ENCODE results near the gene OPRD1. TPM values are rescaled to one million over a fixed set of nuclear protein-coding genes. Genes with fewer than 3 reads are reported as not detected.

Gene OPRD1
- total and polyA plus RNA-seq, 3 donors from 2014 or later, result 0.18 to 0.74 (median 0.63) TPM

DNA sequence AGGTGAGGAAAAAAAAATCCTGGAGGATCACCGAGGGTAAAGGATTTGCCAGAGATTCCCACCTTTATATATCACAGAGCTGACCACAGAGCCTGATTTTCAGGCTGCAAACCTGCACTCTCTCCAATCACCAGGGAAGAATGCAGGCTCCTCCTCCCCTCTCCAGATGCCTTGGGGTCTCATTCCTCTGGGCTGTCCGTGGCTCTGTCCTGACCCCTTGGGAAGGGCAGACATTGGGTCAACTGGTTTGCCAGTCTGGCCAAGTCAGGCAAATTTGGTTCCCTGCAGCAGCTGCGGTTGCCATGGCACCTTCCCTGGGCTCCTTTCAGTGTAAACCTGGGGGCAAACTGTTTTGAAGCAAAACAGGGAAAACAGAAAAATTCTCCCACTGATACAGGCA, 11.6 kb upstream of the OPRD1 start:
- Histone ChIP-seq H3K36me3 (ENCODE audit: low read depth, missing control alignments) (no peaks in the 10 kb centered on the region), H3K27me3 (no peaks in the 10 kb centered on the region), H3K4me3 (no peak overlapping the region), H3K4me1 (no peaks in the 10 kb centered on the region), H3K9me3 (no peaks in the 10 kb centered on the region), H3K27ac (no peak overlapping the region)
- intact Hi-C loops (cut with DNase I; ENCODE audit: low total_unique reads), result no loop called here
- no peak for DNase-seq
- 45 to 53% methylated on average over 3 of the region's 3 CpGs for WGBS, 2 donors
- TF ChIP-seq, protein P1, sequence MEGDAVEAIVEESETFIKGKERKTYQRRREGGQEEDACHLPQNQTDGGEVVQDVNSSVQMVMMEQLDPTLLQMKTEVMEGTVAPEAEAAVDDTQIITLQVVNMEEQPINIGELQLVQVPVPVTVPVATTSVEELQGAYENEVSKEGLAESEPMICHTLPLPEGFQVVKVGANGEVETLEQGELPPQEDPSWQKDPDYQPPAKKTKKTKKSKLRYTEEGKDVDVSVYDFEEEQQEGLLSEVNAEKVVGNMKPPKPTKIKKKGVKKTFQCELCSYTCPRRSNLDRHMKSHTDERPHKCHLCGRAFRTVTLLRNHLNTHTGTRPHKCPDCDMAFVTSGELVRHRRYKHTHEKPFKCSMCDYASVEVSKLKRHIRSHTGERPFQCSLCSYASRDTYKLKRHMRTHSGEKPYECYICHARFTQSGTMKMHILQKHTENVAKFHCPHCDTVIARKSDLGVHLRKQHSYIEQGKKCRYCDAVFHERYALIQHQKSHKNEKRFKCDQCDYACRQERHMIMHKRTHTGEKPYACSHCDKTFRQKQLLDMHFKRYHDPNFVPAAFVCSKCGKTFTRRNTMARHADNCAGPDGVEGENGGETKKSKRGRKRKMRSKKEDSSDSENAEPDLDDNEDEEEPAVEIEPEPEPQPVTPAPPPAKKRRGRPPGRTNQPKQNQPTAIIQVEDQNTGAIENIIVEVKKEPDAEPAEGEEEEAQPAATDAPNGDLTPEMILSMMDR (IDR thresholded peaks at IDR 0.05), result no peak
- no peak for TF ChIP-seq POLR2A (IDR thresholded peaks at IDR 0.05)

DNA sequence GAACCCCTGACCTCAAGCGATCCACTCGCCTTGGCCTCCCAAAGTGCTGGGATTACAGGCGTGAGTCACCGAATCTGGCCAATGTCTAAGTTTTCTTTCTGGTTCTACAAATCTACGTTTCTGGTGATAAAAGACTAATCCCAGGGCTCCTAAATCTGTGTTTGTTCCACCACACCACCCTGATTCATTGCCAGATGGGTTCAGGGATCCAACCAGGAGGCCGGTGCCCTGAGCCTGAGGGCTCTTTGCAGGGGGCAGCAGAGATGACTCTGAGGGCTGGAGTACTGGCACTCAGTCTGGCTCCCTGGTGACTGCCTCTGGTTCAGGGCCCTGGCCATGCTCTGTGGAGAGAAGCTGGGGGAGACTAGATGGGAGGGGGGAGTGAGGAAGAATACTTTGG, 10.5 kb upstream of the OPRD1 start:
- 95 to 97% methylated on average over 6 of the region's 6 CpGs for WGBS, 2 donors
- H3K9me3 ChIP-seq, result no peaks in the 10 kb centered on the region
- intact Hi-C loops (cut with DNase I; ENCODE audit: low total_unique reads), result no loop called here

DNA sequence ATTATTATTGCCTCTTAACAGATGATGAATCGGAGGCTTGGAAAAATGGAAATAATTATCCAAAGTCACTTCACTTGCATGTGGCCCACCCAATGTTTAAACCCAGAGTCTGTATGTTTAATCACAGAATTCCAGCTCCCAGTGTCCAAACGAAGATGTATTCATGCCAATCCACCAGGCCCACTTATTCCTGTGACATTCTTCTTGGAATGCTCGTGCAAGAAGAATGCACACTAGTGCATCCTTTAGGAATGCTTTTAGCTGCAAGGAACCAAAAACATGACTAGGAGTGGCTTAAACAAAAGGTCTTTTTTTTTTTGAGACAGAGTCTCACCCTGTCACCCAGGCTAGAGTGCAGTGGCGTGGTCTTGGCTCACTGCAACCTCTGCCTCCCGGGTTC, 8.9 kb upstream of the OPRD1 start:
- H3K27ac ChIP-seq, result no peak overlapping the region
- no peaks in the 10 kb centered on the region for H3K36me3 ChIP-seq (ENCODE audit: low read depth, missing control alignments)
- 87% methylated on average over 5 of the region's 5 CpGs for WGBS, 2 donors
- no peaks in the 10 kb centered on the region for H3K4me1 ChIP-seq
- intact Hi-C loops (cut with DNase I; ENCODE audit: low total_unique reads), result no loop called here
- H3K27me3 ChIP-seq, result no peaks in the 10 kb centered on the region
- no peak for DNase-seq
- H3K9me3 ChIP-seq, result no peaks in the 10 kb centered on the region
- no peak overlapping the region for H3K4me3 ChIP-seq
- TF ChIP-seq POLR2A (IDR thresholded peaks at IDR 0.05), result no peak
- TF ChIP-seq, protein P1 (IDR thresholded peaks at IDR 0.05), result no peak

More for the DNA sequence above, 10.5 kb upstream of the OPRD1 start:
- H3K36me3 ChIP-seq (ENCODE audit: low read depth, missing control alignments), result no peaks in the 10 kb centered on the region
- no peak for DNase-seq
- H3K27me3 ChIP-seq, result no peaks in the 10 kb centered on the region
- H3K4me3 ChIP-seq, result no peak overlapping the region
- no peaks in the 10 kb centered on the region for H3K4me1 ChIP-seq
- no peak overlapping the region for H3K27ac ChIP-seq
- no peak for TF ChIP-seq POLR2A (IDR thresholded peaks at IDR 0.05)
- TF ChIP-seq, protein P1 (IDR thresholded peaks at IDR 0.05), result no peak

DNA sequence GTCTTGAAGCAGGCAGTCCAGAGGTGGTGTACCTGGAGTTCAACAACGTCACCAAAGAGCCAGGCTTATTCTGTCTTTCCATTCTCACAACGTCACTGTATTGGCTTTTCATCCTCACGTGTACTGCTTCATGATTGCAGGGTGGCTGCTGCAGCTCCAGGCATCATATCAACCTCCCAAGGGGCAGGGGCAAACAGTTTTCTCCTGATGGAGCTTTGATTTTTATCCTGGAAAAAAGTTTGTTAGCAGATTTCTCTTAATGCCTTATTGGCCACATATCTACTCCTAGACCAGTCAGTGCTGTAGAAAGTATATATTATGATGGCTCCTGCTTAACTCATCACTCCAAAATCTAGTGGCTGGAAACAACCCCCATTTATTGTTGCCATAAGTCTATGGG, 8.3 kb upstream of the OPRD1 start:
- TF ChIP-seq, protein P1 (IDR thresholded peaks at IDR 0.05), result no peak
- TF ChIP-seq POLR2A (IDR thresholded peaks at IDR 0.05), result no peak

DNA sequence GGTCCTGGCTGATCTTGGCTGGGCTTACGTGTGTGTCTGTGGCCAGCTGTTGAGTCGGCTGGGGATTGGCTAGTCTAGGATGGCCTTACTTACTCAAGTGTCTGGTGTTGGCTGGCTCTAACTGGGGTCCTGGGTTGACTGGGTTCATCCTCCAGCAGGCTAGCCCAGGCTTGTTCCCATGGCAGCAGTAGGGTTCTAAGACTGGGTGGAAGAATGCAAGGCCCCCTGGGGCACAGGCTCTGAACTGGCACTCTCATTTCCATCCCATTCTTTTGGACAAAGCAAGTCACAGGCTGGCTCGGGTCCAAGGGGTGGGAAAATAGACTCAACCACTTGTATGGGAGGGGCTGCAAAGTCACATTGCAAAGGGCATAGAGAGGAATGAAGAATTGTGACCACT, 7.9 kb upstream of the OPRD1 start:
- WGBS, 2 donors, result 79 to 83% methylated on average over 3 of the region's 3 CpGs
- intact Hi-C loops (cut with DNase I; ENCODE audit: low total_unique reads), result no loop called here
- Histone ChIP-seq H3K4me1 (no peaks in the 10 kb centered on the region), H3K36me3 (ENCODE audit: low read depth, missing control alignments) (no peaks in the 10 kb centered on the region), H3K4me3 (no peak overlapping the region), H3K9me3 (no peaks in the 10 kb centered on the region), H3K27ac (no peak overlapping the region), H3K27me3 (no peaks in the 10 kb centered on the region)
- DNase-seq, result no peak
- no peak for TF ChIP-seq POLR2A (IDR thresholded peaks at IDR 0.05)
- TF ChIP-seq, protein P1 (IDR thresholded peaks at IDR 0.05), result no peak

More for the DNA sequence above, 8.3 kb upstream of the OPRD1 start:
- Histone ChIP-seq H3K27ac (no peak overlapping the region), H3K9me3 (no peaks in the 10 kb centered on the region), H3K27me3 (no peaks in the 10 kb centered on the region), H3K36me3 (ENCODE audit: low read depth, missing control alignments) (no peaks in the 10 kb centered on the region), H3K4me3 (no peak overlapping the region), H3K4me1 (no peaks in the 10 kb centered on the region)
- 94 to 98% methylated on average over 3 of the region's 3 CpGs for WGBS, 2 donors
- intact Hi-C loops (cut with DNase I; ENCODE audit: low total_unique reads), result no loop called here
- DNase-seq, result no peak

Measured in testis (tissue), 3 donors.